ENCODE measurements around the gene SLC26A9. TPM values are rescaled to one million over a fixed set of nuclear protein-coding genes. Genes with fewer than 3 reads are reported as not detected.

SLC26A9 gene
- total and polyA plus RNA-seq, 2 experiments from 2014 or later: not detected

DNA sequence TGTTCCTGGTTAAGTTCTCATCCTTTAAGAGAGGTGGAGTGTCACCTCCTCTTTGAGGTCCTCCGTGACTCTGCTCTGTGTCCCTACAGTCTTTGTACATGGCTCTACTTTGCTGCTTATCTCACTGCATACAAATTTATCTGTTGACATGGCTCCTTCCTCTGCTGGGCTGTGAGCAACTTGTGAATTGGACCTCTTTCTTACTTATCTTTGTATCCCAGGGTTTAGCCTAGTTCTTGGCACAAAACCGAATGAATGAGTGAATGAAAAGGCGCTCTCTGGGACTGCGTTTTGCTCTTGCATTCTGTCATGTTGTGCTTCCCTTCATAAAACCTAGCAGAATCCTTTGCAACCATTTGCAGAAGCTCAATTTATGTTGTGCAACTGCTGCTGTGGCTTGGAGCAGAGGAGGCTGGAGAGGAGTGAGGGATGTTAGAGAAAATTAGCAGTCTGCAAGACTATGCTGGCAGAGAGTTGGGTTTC lies 12.4 kb downstream of the SLC26A9 start:
- Histone ChIP-seq H3K4me2 (no peak overlapping the region), H3K9me2 (ENCODE audit: insufficient read depth) (peaks cover 4% of the 10 kb centered on the region), H3K4me1 (ENCODE audit: insufficient read depth) (0 out of 2 replicates have a peak, but pooled peaks cover 4% of the 10 kb centered on the region), H4K20me1 (replicated peaks; ENCODE audit: insufficient read depth) (no peaks in the 10 kb centered on the region), H3K36me3 (ENCODE audit: insufficient read depth) (no peaks in the 10 kb centered on the region), H3K4me3 (no peak overlapping the region), H2AFZ (no peak overlapping the region), H3K27me3 (ENCODE audit: insufficient read depth) (no peaks in the 10 kb centered on the region), H3K79me2 (replicated peaks; ENCODE audit: insufficient read depth) (no peaks in the 10 kb centered on the region), H3K27ac (ENCODE audit: low read depth) (no peak overlapping the region), H3F3A (replicated peaks; ENCODE audit: low read depth) (no peaks in the 10 kb centered on the region)
- DNase-seq (ENCODE audit: low spot score): no peak
- Mint-ChIP-seq H3K36me3 (ENCODE audit: low read depth) (no peaks in the 10 kb centered on the region), H3K9me3 (no peaks in the 10 kb centered on the region; the same call in 2 of the 3 replicates), H3K4me3 (no peak overlapping the region), H3K27me3 (ENCODE audit: insufficient read depth, low read depth, poor library complexity) (peaks cover 2% of the 10 kb centered on the region), H3K27ac (no peak overlapping the region), H3K4me1 (peaks cover 15% of the 10 kb centered on the region)
- no peak for TF ChIP-seq JUNB (IDR thresholded peaks at IDR 0.05; ENCODE audit: unreplicated experiment)
- TF ChIP-seq EZH2 (IDR thresholded peaks at IDR 0.05; ENCODE audit: low read depth, unreplicated experiment): no peak
- TF ChIP-seq NANOG (IDR thresholded peaks at IDR 0.05; ENCODE audit: borderline replicate concordance): no peak
- ATAC-seq: no peak

DNA sequence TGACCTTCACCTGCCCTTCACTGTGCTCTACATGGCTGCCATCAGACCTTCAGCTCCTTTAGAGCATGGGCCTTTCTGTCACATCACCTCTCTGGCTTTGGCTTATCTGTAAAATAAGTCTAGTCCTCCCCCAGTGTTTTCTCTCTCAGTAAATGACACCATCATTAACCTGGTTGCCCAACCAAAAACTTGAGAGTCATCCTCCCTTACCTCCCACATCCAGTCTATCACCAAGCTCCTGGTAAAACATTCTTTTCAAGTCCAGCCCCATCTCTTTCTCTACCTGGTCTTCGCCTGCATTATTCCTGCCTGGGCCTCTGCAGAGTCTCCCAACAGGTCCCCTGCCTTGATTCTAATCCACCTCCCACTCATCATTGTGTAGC lies 13.1 kb downstream of the SLC26A9 start:
- Histone ChIP-seq H2AFZ (no peak overlapping the region), H3K9me2 (ENCODE audit: insufficient read depth) (peaks cover 4% of the 10 kb centered on the region), H3K4me3 (no peak overlapping the region), H3K27ac (ENCODE audit: low read depth) (no peak overlapping the region), H3K27me3 (ENCODE audit: insufficient read depth) (no peaks in the 10 kb centered on the region), H3K4me1 (ENCODE audit: insufficient read depth) (0 out of 2 replicates have a peak, but pooled peaks cover 4% of the 10 kb centered on the region), H4K20me1 (replicated peaks; ENCODE audit: insufficient read depth) (no peaks in the 10 kb centered on the region), H3K36me3 (ENCODE audit: insufficient read depth) (no peaks in the 10 kb centered on the region), H3K79me2 (replicated peaks; ENCODE audit: insufficient read depth) (no peaks in the 10 kb centered on the region), H3K4me2 (no peak overlapping the region), H3F3A (replicated peaks; ENCODE audit: low read depth) (no peaks in the 10 kb centered on the region)
- no peak overlapping the region for H3K27ac Mint-ChIP-seq
- no peaks in the 10 kb centered on the region for H3K36me3 Mint-ChIP-seq (ENCODE audit: low read depth)
- H3K4me3 Mint-ChIP-seq: no peak overlapping the region
- H3K4me1 Mint-ChIP-seq: peaks cover 15% of the 10 kb centered on the region
- H3K9me3 Mint-ChIP-seq: no peaks in the 10 kb centered on the region; the same call in 2 of the 3 replicates
- peaks cover 2% of the 10 kb centered on the region for H3K27me3 Mint-ChIP-seq (ENCODE audit: insufficient read depth, low read depth, poor library complexity)
- ATAC-seq: no peak
- no peak for TF ChIP-seq EZH2 (IDR thresholded peaks at IDR 0.05; ENCODE audit: low read depth, unreplicated experiment)
- DNase-seq (ENCODE audit: low spot score): no peak

GRCh38 chr1:205929496-205930194 lies 13.6 kb downstream of the SLC26A9 start:
- ATAC-seq (no peak), DNase-seq (ENCODE audit: low spot score) (no peak)
- Histone ChIP-seq H3K9me2 (ENCODE audit: insufficient read depth) (peaks cover 3% of the 10 kb centered on the region), H3K36me3 (ENCODE audit: insufficient read depth) (no peaks in the 10 kb centered on the region), H3K27ac (ENCODE audit: low read depth) (no peak overlapping the region), H3K4me2 (no peak overlapping the region), H2AFZ (no peak overlapping the region), H3K4me1 (ENCODE audit: insufficient read depth) (0 out of 2 replicates have a peak, but pooled peaks cover 4% of the 10 kb centered on the region), H3K4me3 (no peak overlapping the region), H3K27me3 (ENCODE audit: insufficient read depth) (no peaks in the 10 kb centered on the region), H3K79me2 (replicated peaks; ENCODE audit: insufficient read depth) (no peaks in the 10 kb centered on the region), H3F3A (replicated peaks; ENCODE audit: low read depth) (no peaks in the 10 kb centered on the region), H4K20me1 (replicated peaks; ENCODE audit: insufficient read depth) (no peaks in the 10 kb centered on the region)
- H3K27ac Mint-ChIP-seq: no peak overlapping the region
- peaks cover 2% of the 10 kb centered on the region for H3K27me3 Mint-ChIP-seq (ENCODE audit: insufficient read depth, low read depth, poor library complexity)
- peaks cover 15% of the 10 kb centered on the region for H3K4me1 Mint-ChIP-seq
- no peaks in the 10 kb centered on the region; the same call in 2 of the 3 replicates for H3K9me3 Mint-ChIP-seq
- no peak overlapping the region for H3K4me3 Mint-ChIP-seq
- no peaks in the 10 kb centered on the region for H3K36me3 Mint-ChIP-seq (ENCODE audit: low read depth)
- TF ChIP-seq EZH2phosphoT487 (IDR thresholded peaks at IDR 0.05; ENCODE audit: unreplicated experiment): no peak
- TF ChIP-seq ZNF114 (CRISPR knock-in tag; IDR thresholded peaks at IDR 0.05): no peak
- TF ChIP-seq, protein P1, sequence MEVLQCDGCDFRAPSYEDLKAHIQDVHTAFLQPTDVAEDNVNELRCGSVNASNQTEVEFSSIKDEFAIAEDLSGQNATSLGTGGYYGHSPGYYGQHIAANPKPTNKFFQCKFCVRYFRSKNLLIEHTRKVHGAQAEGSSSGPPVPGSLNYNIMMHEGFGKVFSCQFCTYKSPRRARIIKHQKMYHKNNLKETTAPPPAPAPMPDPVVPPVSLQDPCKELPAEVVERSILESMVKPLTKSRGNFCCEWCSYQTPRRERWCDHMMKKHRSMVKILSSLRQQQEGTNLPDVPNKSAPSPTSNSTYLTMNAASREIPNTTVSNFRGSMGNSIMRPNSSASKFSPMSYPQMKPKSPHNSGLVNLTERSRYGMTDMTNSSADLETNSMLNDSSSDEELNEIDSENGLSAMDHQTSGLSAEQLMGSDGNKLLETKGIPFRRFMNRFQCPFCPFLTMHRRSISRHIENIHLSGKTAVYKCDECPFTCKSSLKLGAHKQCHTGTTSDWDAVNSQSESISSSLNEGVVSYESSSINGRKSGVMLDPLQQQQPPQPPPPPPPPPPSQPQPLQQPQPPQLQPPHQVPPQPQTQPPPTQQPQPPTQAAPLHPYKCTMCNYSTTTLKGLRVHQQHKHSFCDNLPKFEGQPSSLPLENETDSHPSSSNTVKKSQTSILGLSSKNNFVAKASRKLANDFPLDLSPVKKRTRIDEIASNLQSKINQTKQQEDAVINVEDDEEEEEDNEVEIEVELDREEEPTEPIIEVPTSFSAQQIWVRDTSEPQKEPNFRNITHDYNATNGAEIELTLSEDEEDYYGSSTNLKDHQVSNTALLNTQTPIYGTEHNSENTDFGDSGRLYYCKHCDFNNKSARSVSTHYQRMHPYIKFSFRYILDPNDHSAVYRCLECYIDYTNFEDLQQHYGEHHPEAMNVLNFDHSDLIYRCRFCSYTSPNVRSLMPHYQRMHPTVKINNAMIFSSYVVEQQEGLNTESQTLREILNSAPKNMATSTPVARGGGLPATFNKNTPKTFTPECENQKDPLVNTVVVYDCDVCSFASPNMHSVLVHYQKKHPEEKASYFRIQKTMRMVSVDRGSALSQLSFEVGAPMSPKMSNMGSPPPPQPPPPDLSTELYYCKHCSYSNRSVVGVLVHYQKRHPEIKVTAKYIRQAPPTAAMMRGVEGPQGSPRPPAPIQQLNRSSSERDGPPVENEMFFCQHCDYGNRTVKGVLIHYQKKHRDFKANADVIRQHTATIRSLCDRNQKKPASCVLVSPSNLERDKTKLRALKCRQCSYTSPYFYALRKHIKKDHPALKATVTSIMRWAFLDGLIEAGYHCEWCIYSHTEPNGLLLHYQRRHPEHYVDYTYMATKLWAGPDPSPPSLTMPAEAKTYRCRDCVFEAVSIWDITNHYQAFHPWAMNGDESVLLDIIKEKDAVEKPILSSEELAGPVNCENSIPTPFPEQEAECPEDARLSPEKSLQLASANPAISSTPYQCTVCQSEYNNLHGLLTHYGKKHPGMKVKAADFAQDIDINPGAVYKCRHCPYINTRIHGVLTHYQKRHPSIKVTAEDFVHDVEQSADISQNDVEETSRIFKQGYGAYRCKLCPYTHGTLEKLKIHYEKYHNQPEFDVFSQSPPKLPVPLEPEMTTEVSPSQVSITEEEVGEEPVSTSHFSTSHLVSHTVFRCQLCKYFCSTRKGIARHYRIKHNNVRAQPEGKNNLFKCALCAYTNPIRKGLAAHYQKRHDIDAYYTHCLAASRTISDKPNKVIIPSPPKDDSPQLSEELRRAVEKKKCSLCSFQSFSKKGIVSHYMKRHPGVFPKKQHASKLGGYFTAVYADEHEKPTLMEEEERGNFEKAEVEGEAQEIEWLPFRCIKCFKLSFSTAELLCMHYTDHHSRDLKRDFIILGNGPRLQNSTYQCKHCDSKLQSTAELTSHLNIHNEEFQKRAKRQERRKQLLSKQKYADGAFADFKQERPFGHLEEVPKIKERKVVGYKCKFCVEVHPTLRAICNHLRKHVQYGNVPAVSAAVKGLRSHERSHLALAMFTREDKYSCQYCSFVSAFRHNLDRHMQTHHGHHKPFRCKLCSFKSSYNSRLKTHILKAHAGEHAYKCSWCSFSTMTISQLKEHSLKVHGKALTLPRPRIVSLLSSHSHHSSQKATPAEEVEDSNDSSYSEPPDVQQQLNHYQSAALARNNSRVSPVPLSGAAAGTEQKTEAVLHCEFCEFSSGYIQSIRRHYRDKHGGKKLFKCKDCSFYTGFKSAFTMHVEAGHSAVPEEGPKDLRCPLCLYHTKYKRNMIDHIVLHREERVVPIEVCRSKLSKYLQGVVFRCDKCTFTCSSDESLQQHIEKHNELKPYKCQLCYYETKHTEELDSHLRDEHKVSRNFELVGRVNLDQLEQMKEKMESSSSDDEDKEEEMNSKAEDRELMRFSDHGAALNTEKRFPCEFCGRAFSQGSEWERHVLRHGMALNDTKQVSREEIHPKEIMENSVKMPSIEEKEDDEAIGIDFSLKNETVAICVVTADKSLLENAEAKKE (CRISPR knock-in tag; IDR thresholded peaks at IDR 0.05): no peak
- TF ChIP-seq, protein P2, sequence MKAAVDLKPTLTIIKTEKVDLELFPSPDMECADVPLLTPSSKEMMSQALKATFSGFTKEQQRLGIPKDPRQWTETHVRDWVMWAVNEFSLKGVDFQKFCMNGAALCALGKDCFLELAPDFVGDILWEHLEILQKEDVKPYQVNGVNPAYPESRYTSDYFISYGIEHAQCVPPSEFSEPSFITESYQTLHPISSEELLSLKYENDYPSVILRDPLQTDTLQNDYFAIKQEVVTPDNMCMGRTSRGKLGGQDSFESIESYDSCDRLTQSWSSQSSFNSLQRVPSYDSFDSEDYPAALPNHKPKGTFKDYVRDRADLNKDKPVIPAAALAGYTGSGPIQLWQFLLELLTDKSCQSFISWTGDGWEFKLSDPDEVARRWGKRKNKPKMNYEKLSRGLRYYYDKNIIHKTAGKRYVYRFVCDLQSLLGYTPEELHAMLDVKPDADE (IDR thresholded peaks at IDR 0.05): no peak
- no peak for TF ChIP-seq ZNF331 (CRISPR knock-in tag; IDR thresholded peaks at IDR 0.05; ENCODE audit: low read depth)
- TF ChIP-seq CREB1 (CRISPR knock-in tag; IDR thresholded peaks at IDR 0.05; ENCODE audit: low read depth): no peak
- TF ChIP-seq JUNB (IDR thresholded peaks at IDR 0.05; ENCODE audit: unreplicated experiment): no peak
- no peak for TF ChIP-seq EZH2 (IDR thresholded peaks at IDR 0.05; ENCODE audit: low read depth, unreplicated experiment)

Data from GM23338 (cell line).